ENCODE measurements around the gene ANO9.

The ANO9 gene

GRCh38 chr11:447923-448731 is 6.3 kb upstream of the ANO9 start:
- peak; percentile 95 for TF ChIP-seq CTCF (IDR thresholded peaks at IDR 0.05)

DNA sequence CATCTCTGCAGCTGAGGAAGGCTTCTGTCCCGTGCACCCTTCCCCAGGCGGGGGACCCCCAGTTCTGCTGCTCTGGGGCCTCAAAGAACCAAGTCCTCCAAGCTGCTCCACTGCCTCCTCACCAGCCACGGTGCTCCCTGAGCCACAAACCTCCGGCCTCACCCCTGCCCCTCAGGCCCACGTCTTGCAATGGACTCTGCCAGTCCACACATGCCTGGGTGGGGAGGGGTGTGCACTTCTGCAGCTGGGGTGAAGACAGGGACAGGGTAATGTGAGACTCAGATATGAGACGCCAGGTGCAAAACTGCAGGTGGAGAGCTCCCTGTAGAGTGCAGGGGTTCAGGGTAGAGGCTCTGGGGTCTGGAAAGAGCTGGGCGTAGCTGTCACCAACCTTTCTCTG is 5.1 kb upstream of the ANO9 start:
- TF ChIP-seq CTCF (IDR thresholded peaks at IDR 0.05): no peak

GRCh38 chr11:445765-446588 is 4.2 kb upstream of the ANO9 start:
- TF ChIP-seq CTCF (IDR thresholded peaks at IDR 0.05): no peak

GRCh38 chr11:444396-445144 is 2.8 kb upstream of the ANO9 start:
- TF ChIP-seq CTCF (IDR thresholded peaks at IDR 0.05): no peak

DNA sequence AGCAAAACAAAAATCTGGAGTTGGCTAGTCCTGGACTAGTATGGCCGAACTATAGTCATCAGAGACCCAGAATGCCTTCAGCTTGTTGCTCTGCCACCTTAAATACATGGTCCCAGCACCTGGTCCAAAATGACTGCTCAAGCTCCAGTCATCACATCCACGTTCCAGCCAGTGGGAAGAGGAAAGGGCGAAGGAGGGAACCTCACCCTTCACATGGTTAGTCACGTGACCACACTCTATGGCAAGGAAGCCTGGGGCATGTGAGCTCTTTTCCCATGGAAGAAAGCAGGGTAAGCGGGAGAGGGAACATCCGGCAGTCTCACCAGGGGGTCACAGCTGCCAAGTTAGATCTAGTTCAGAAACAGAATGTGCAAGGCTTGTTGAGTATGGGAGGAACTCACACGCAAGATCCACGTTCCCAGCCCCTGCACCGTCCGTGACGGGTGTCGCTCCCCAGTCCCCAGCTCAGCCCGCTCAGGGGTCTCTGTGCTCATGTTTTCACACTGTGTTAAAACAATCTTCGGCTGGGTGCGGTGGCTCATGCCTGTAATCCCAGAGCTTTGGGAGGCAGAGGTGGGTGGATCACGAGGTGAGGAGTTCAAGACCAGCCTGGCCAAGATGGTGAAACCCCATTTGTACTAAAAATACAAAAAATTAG is 1.9 kb upstream of the ANO9 start:
- no peak for TF ChIP-seq CTCF (IDR thresholded peaks at IDR 0.05)

- no peak for TF ChIP-seq CTCF (IDR thresholded peaks at IDR 0.05)
Observed at GRCh38 chr11:442611-443081, 835 bp upstream of the ANO9 start.

DNA sequence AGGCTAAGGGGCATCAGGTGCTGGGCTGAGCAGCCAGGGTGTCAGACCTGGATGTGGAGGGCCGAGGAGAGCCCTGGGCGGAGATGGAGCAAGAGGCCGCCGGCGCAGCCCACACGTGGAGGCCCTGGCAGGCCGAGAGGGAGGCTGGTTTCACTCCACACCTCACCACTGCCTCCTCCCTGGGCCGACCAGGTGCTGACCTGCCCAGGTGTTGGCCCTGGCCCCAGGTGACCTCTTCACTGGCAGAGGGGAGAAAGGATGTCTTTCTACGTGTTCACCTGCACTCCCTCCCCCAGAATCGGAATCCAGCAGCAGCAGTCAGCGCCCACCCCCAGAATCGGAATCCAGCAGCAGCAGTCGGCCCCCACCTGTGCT is 781 bp downstream of the ANO9 start:
- TF ChIP-seq CTCF (IDR thresholded peaks at IDR 0.05): no peak
